HPDE6-E6E7 (cell line): ENCODE measurements around the gene EPHA3.

Experiments used
- DNase-seq: peaks from one replicate; pipeline ENCODE4 v3.0.0; 2011; ENCODE audit warnings: missing footprints; ENCODE audit errors: extremely low spot score

Gene EPHA3

GRCh38 chr3:89227634-89228033 lies 120.2 kb downstream of the EPHA3 start:
- DNase-seq, result no peak

- no peak for DNase-seq
Observed at GRCh38 chr3:89232155-89232554, 124.7 kb downstream of the EPHA3 start.

GRCh38 chr3:89234620-89235019 lies 127.2 kb downstream of the EPHA3 start:
- no peak for DNase-seq

- DNase-seq, result no peak
Observed at GRCh38 chr3:89238846-89239245, 131.4 kb downstream of the EPHA3 start.

- DNase-seq, result no peak
Observed at GRCh38 chr3:89239774-89240173, 132.4 kb downstream of the EPHA3 start.

- no peak for DNase-seq
Observed at GRCh38 chr3:89245612-89246011, 138.2 kb downstream of the EPHA3 start.

- DNase-seq, result no peak
Observed at GRCh38 chr3:89246326-89246725, 138.9 kb downstream of the EPHA3 start.

- DNase-seq, result no peak
Observed at GRCh38 chr3:89250742-89251141, 143.3 kb downstream of the EPHA3 start.

GRCh38 chr3:89252016-89252415 lies 144.6 kb downstream of the EPHA3 start:
- DNase-seq, result no peak

- DNase-seq, result no peak
Observed at GRCh38 chr3:89252860-89253259, 145.4 kb downstream of the EPHA3 start.

- no peak for DNase-seq
Observed at GRCh38 chr3:89256395-89256794, 149.0 kb downstream of the EPHA3 start.

- no peak for DNase-seq
Observed at GRCh38 chr3:89256882-89257281, 149.5 kb downstream of the EPHA3 start.

GRCh38 chr3:89260721-89261120 lies 153.3 kb downstream of the EPHA3 start:
- no peak for DNase-seq

- no peak for DNase-seq
Observed at GRCh38 chr3:89261673-89262072, 154.3 kb downstream of the EPHA3 start.

GRCh38 chr3:89262309-89262929 lies 155.0 kb downstream of the EPHA3 start:
- DNase-seq, result no peak

- no peak for DNase-seq
Observed at GRCh38 chr3:89264037-89264560, 156.7 kb downstream of the EPHA3 start.

- DNase-seq, result no peak
Observed at GRCh38 chr3:89266074-89266473, 158.7 kb downstream of the EPHA3 start.

- DNase-seq, result no peak
Observed at GRCh38 chr3:89268059-89268458, 160.6 kb downstream of the EPHA3 start.

GRCh38 chr3:89270201-89270600 lies 162.8 kb downstream of the EPHA3 start:
- DNase-seq, result no peak

- no peak for DNase-seq
Observed at GRCh38 chr3:89275001-89275400, 167.6 kb downstream of the EPHA3 start.

GRCh38 chr3:89276116-89276515 lies 168.7 kb downstream of the EPHA3 start:
- no peak for DNase-seq

- DNase-seq, result no peak
Observed at GRCh38 chr3:89278302-89279025, 171.0 kb downstream of the EPHA3 start.

GRCh38 chr3:89280301-89280700 lies 172.9 kb downstream of the EPHA3 start:
- no peak for DNase-seq
